A673 (cell line): Measurements from ENCODE around the gene REEP6.

Experiments used
- EZH2 ChIP-seq: fragments of 200-600 bp; sonication (generic); IDR thresholded peaks from 2 replicates; pipeline ENCODE4 v1.6.1; 2017; ENCODE audit warnings: borderline replicate concordance, low read depth, mild to moderate bottlenecking, mixed read lengths, antibody characterized with exemption, low read length; ENCODE audit not compliant: poor library complexity, severe bottlenecking
- TF ChIP-seq, protein P1 (sequence below): fragments of 300-800, 200-600 bp; sonication (generic); conservative IDR thresholded peaks from 2 replicates; pipeline ENCODE4 v1.5.1; 2017; ENCODE audit warnings: low read depth, mild to moderate bottlenecking, antibody characterized with exemption, low read length, moderate library complexity, mixed read lengths

DNA sequence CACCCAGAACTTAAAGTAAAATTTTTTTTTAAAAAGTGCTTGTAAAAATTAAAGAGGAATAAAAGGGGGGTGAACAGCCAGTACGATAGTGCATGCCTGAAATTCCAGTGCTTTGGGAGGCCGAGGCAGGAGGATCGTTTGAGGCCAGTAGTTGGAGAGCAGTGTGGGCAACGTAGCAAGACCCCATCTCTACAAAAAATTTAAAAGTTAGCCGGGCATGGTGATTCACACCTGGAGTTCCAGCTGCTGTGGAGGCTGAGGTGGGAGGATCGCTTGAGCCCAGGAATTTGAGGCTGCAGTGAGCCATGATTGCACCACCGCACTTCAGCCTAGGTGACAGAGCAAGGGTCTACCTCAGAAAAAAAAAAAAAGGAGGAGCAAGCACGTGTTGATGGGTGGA is 14.0 kb downstream of the REEP6 start:
- TF ChIP-seq, protein P1, sequence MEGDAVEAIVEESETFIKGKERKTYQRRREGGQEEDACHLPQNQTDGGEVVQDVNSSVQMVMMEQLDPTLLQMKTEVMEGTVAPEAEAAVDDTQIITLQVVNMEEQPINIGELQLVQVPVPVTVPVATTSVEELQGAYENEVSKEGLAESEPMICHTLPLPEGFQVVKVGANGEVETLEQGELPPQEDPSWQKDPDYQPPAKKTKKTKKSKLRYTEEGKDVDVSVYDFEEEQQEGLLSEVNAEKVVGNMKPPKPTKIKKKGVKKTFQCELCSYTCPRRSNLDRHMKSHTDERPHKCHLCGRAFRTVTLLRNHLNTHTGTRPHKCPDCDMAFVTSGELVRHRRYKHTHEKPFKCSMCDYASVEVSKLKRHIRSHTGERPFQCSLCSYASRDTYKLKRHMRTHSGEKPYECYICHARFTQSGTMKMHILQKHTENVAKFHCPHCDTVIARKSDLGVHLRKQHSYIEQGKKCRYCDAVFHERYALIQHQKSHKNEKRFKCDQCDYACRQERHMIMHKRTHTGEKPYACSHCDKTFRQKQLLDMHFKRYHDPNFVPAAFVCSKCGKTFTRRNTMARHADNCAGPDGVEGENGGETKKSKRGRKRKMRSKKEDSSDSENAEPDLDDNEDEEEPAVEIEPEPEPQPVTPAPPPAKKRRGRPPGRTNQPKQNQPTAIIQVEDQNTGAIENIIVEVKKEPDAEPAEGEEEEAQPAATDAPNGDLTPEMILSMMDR, result no peak
- TF ChIP-seq EZH2, result no peak
